ENCODE measurements around the gene MMP7.
A peak's percentile ranks its signal among the peaks of the same experiment; 100 is the strongest.
"Not testable (repeated sequence)": the region's sequence is repeated elsewhere in the genome, so short reads cannot be mapped to it uniquely, and the experiment has no call there.

MMP7 gene

DNA sequence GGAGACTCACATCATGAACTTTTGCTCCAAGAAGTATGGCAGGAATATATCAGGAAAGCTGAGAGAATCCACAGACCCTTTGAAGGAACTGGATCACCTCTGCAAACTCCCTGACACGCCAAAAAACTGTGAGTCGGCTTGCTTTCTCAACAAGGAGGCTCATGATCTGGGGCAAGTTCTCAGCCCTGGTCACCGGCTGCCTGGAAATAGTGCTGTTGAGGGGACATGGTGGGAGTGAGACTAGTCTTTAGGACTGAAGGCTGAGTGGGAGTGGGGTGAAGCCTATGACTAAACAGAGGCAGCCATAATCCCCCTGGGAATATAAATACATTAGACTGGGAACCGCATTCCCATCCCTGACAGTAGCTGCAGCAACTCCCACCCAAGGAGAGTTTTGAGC is 8.4 kb upstream of the MMP7 start:
- DNase-seq, result no peak

DNA sequence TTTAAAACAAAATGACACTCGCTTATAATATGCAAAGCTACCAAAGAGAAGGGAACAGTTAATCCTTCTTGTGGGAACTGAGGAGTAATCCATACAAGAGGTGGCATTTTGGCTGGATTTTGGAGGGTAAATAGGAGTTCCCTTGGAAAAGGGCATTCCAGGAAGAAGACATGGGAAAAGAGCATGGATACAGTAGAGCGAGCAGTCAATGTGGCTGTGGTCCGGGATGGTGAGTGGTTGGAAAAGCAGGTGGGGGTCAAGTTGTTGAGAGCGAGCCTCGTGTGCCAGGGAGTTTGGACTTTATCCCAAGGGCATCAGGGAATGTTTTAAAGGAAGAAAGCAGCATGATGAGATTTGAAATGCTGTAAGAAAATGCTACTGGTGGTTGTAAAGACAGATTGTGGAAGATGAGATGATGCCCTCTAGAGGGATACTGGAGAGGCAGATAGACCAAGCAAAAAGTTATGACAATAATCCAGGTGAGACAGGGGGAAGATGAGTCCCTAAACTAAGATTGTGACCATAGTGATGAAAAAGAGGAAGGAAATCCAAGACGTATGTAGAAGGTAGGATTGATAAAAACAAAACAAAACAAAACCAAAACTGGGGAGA is 3.8 kb upstream of the MMP7 start:
- DNase-seq, result no peak

DNA sequence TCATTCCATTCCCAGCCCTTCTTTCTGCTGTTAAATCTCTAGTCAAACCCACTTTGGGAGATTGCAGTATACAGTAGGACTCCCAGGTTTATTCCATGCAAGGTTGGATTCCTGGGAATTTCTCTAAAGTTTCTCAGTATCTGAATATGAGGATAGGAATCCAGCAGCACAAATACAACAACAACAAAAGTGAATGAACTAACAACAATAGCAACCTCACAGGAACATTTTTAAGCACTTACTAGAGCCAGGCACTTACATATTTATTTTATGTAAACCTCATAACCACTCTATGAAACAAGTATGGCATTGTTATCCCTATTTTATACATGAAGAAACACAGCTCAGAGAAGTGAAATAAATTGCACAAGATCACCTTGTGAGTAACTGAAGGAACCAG is 1.9 kb downstream of the MMP7 start:
- DNase-seq, result no peak

DNA sequence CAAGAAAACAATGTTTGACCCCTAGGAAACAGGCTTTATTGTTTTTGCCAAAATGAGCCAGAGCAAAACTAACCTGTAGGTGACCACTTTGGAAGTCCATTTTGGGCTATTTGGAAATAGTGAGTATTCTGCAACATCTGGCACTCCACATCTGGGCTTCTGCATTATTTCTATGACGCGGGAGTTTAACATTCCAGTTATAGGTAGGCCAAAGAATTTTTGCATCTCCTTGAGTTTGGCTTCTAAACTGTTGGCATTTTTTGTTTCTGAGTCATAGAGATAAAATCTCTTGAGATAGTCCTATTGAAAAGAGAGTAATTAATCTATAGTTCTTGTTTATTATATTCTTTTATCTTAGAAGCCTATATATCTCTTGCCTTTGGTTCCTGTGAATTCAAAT is 2.9 kb downstream of the MMP7 start:
- no peak for DNase-seq

DNA sequence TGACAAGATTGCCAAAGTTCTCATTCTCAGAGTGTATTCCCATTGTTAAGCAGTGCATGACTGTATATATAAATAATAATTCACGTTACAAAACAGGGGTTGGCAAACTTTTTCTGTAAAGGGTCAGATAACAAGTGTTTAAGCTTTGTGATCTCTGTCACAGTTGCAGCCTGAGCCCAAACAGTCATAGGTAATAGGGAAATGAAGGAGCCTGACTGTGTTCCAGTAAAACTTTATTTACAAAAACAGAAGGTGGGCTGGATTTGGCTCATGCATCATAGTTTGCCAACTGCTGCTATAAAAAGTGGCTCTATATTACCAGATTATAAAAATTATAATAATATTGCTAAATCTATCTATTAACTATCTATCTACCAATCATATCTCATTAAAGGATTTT is 3.5 kb downstream of the MMP7 start:
- no peak for DNase-seq

DNA sequence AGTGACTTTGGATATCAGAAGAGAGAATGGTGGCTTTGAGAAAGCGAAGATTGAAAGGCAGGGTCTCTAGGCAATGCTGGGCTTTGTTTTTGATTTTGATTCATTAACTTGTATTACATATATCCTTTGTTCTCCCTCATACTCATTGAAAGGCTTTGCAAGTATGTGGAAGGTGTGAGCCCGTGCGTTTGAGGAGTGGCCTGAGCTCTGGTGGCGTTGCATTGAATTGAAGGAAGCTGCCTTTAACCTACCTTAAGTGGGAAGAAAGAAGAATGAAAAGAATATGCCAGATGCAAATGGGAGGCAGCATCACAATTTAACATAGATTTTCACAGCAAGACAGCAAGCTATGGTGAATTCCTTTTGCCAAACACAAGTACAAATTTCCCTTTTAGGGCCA is 6.7 kb downstream of the MMP7 start:
- DNase-seq, result no peak

DNA sequence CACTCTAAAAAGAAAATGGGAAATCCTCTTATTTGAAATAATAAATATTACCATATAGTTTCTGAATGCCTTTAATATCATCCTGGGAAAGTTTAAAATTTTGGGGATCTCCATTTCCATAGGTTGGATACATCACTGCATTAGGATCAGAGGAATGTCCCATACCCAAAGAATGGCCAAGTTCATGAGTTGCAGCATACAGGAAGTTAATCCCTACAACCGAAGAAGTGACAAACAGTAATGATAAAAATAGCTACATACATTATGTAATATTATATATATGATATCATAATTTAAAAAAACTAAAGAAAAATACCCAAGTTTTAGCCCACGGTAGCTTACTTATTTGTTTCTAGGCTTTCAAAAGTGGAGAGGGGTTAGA is 7.4 kb downstream of the MMP7 start:
- no peak for DNase-seq

DNA sequence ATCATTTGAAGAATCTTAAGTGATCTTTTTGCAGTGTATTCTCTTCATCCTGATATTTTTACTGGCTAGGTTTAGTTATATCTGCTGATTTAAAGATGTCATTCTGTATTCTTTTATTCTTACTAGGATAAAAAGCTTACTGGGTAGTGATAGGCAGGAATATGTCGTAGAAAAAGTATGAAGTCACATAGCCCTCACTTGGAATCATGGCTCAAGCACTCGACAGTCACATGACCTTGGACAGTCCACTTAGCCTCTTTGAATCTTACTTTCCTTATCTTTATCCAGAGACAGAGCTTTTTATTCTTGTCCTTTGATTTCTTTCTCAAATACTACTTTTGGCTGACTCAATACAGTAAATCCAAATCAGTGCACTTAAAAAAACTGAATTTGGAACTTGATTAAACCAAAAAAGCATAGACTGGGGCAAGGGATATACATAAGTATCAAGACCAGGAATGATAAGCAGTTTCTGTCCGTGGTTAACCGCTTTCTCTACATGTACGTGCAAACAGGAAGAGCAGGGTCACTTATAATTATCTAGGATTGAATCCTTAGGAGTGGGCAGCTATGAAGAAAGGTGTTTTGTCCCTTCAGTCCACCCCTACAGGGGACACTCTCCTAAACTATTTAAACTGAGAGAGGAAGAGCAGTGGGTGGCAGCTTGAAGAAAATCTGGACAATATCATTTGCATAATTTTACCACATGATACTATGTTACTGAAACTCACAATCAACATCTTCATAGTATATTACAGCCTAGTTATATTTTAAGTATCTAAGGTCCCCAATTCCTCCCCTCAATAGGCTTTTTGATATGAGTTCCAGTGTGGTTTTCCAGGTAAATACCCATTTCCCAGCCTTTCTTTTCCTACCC is 8.0 kb downstream of the MMP7 start:
- no peak for DNase-seq

DNA sequence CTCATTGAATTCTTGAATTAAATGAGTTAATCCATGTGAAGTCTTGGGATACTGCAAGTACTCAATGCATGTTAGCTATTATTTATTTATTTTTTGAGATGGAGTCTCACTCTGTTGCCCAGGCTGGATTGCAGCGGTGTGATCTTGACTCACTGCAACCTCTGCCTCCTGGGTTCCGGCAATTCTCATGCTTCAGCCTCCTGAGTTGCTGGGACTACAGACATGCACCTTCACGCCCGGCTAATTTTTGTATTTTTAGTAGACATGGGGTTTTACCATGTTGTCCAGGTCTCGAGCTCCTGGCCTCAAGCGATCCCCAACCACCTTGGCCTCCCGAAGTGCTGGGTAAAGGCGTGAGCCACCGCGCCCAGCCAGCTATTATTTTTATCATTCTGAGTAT is 9.4 kb downstream of the MMP7 start:
- no peak for DNase-seq

DNA sequence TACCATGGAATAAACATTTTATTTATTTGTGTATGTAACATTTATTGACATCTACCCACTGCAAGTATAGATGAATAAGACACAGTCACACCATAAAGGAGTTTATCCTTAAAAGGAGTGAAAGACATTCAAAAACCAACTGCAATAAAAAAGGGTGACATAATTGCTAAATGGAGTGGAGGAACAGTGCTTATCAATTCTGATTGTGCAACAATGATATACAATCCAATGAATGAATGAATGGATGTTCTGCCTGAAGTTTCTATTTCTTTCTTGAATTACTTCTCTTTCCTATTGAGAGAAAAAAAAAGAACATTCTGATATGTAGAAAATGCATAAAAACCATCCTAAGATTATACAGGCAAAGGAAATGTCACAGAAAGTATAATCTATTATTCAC is 10.0 kb downstream of the MMP7 start:
- DNase-seq, result no peak

DNA sequence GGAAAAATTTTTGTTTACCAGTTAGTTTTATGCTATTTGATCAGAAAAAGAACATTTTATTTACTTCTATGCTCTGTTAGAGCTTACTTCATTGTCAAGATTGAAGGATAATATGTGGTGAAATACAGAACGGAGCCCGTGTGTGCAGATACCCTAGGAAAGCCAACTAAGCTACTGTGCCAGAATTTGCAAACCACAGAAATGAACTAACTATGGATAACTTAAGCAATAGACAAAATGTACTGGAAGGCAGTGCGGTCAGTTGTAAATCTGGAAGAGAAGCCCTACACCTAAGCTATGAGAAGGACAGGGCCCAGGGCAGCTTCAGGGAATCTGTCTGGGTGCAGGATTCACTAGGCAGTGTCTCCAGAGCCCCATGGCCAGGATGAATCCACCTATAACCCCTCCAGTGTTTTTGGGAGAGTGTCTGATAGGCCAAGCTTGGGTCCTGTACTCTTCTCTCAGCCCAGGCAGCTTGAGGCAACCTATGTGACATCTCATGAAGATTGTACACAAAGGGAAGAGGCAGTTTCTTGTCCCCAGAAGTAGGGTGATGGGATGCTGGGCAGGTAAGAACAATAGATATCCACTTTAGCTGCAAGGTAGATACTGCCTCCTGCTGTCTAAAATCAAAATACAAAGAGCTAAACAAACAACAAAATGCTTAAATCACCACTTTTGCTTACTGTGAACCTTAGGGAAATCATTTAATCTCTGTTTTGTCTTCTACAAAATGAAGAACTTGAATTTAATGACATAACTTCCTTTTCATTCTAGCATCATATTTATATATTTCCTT is 12.1 kb downstream of the MMP7 start:
- no peak for DNase-seq

DNA sequence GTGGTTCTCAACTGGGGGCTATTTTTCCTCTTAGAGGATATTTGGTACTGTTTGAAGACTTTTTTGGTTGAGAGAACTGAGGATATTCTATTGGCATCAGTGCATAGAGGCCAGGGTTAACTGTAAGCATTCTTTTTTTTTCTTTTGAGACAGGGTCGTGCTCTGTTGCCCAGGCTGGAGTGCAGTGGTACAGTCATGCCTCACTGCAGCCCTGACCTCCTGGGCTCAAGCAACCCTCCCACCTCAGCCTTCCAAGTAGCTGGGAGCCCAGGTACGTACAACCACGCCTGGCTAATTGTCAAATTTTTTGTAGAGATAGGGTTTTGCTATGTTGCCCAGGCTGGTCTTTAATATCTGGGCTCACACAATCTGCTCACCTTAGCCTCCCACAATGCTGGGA is 12.9 kb downstream of the MMP7 start:
- no peak for DNase-seq

DNA sequence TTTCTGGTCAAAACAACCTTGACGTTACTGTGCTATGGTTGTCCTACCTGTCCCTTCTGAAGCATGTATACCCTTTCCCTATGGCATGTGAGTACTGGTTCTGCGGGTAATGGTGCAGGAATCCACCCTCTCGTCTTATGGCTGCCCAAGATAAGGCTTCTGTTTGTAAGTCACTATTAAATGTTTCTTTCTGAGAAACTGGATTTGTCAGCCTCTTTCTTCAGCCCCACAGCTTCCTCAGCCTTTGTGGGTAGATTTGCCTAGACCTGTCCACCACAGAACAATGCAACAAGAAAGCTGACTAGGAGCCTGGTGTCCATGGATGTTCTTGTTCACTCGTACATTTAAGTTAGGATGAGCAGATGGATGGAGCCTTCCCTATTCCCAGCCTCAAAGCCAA is 14.4 kb downstream of the MMP7 start:
- DNase-seq, result no peak

DNA sequence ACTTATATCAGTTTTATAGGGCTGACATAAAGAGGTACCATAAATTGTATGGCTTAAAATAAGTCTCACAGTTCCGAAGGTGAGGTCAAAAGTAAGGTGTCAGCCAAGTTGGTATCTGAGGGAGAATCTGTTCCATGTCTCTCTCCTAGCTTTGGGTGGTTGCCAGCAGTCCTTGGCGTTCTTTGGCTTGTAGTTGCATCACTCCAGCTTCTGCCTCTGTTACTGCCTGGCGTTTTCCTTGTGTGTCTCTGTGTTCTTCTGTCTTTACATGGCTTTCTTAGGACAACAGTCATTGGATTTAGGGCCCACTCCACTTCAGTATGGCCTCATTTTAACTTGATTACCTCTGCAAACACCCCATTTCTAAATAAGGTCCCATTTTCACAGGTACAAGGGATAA is 16.7 kb downstream of the MMP7 start:
- no peak for DNase-seq

DNA sequence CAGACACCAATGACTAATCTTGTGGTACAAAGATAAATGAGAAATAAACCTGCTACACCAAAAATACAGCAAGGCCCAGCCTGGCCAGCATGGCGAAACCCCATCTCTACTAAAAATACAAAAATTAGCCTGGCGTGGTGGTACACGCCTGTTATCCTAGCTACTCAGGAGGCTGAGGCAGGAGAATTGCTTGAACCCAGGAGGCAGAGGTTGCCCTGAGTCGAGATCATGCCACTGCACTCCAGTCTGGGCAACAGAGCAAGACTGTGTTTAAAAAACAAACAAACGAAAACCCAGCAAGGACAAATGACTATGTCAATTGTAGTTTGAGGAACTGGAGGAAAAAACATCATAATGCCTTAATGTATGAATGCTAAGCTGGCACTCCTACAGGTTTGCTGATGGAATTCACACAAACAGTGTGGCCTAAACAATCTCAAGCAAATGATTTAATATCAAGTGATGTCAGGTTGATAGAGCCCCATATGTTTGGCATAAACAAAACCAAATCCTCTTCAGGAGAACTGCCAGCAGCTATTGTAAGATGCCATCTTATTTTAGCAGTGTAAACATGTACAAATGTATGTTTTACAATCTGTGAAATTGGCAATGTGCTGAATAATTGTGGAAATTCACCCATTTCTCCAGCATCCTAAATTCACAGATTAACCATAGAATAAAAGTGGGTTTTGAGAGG is 20.0 kb downstream of the MMP7 start:
- no peak for DNase-seq

DNA sequence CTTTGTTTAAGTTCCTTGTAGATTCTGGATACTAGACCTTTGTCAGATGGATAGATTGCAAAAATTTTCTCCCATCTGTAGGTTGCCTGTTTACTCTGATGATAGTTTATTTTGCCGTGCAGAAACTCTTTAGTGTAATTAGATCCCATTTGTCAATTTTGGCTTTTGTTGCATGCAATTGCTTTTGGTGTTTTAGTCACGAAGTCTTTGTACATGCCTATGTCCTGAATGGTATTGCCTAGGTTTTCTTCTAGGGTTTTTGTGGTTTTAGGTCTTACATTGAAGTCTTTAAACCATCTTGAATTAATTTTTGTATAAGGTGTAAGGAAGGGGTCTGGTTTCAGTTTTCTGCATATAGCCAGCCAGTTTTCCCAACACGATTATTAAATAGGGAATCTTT is 27.7 kb downstream of the MMP7 start:
- not testable (repeated sequence) for DNase-seq

DNA sequence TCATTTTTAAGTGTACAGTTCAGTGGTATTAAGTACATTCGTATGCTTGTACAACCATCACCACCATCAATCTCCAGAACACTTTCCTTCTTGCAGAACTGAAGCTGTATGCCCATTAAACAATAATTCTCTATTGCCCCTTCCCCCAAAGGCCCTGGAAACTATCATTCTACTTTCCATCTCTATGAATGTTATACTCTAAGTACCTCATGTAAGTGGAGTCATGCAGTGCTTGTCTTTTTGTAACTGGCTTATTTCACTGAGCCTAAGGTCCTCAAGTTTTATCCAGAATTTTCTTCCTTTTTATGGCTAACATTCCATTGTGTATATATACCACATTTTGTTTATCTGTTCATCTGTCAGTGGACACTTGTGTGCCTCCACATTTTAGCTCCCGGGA is 29.7 kb downstream of the MMP7 start:
- DNase-seq, result no peak

DNA sequence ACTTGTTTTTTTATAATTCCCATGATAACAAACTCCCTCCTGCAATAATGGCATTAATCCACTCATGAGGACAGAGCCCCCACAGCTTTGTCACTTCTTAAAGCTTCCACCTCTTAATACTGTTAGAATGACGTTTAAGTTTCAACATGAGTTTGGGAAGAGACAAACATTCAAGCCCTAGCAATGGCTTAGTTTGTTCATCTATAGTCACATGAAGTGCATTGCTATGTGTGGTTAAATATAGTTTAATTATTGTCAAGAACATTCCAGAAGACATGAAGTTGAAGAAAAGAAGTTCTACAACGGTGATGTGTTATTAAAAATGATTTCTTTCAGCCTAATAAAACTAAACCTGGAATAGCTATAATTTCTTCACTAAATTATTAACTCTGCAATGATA is 30.6 kb downstream of the MMP7 start:
- no peak for DNase-seq

DNA sequence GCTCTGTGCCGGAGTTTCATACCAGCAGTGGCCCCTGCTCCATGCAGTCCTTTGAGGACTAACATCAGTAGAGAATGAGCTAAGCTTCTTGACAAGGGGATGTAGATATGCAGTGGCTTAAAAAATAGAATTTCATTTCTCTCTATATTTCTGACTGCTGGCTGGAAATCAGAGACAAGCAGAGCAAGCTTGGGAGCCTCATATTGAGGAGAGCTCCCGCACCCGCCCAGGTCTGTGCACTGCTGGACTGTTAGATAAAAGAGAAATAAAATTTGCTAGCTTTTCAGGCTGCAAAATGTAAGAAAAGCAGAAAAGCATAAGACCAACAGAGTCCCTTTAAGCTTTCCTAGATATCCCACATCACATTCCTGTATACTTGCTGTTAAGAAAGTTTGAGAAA is 31.4 kb downstream of the MMP7 start:
- DNase-seq, result no peak

DNA sequence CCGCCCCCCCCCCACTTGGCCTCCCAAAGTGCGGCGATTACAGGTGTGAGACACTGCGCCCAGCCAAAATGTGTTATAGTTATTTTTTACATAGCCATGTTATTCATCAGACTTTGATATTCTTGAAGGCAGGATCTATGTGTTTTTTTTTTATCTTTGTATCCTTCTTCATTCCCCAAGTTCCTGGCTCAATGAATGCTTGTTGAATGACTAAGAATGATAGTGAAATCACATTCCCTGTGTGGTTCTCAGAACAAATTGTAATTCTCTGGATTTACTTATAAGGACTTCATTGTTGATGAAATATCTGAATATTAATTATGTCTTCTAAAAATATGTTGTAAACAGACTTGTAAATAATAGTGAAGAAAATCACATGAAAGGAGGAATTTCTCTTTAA is 33.5 kb downstream of the MMP7 start:
- no peak for DNase-seq

DNA sequence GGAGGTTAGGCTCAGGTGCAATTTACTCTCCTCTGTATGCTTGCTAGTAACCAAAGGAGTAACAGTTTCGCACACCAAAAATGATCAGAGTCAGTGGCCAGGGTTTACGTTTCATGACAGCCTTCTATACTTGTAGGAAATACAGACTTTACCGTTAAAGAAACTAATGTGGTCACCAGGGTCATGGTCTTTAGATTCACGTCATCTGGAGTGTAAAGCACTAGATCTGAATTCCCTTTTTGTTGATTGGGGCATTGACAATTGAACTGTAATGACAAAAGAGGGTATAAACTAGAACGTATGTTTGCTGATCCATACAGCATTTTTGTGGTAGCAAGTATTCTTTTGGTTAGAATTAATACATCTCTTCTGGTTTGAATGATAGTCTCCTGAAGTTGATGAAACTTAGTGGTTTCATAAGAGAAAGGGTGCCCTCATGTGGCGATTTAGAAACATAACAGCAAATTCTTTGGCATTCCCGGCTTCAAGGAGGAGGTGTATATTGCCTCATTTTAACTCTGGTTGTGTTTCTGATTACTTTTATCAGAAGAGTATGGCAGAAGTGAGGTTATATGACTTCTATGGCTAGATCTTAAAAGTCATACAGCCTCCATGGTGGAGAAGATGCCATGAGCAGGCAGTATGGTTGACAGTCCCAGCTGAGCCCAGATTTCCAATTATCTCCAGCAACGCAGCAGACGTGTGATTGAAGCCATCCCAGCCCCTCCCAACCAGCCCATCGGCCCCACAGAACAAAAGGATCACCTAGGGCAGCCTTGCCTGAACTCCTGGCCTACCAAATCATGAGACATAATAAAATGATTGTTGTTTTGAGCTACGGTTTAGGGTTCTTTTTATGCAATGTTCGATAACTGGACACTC is 35.1 kb downstream of the MMP7 start:
- DNase-seq, result peak; percentile 88

DNA sequence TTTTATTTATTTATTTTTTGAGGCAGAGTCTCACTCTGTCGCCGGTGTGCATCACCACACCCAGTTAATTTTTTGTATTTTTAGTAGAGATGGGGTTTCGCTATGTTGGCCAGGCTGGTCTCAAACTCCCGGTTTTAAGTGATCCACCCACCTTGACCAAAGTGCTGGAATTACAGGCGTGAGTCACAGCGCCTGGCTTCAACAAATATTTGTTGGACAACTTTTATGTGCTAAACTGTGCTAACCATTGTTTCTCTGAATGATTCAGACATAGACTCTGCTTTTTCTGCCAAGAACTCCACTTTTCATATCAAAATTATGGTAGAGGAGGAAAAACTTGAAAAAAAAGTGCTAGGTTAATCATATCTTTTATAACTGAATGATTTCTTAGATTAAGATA is 36.3 kb downstream of the MMP7 start:
- no peak for DNase-seq

Data from KG1 (cell line).